NCI-H82 treated with DMSO at 0.1 percent for 48 hours (cell line): ENCODE measurements around the gene TTLL5.

Experiments used
- DNase-seq: peaks from one replicate; lab custom pipeline; 2025; ENCODE audit not compliant: unreplicated experiment; lab: John Stamatoyannopoulos, UW

The TTLL5 gene

GRCh38 chr14:75952489-75952888 is 291.4 kb downstream of the TTLL5 start:
- no peak for DNase-seq

- no peak for DNase-seq
These were observed 298.0 kb downstream of the TTLL5 start for GRCh38 chr14:75959031-75959430.

GRCh38 chr14:75960231-75960630 is 299.2 kb downstream of the TTLL5 start:
- no peak for DNase-seq

DNA sequence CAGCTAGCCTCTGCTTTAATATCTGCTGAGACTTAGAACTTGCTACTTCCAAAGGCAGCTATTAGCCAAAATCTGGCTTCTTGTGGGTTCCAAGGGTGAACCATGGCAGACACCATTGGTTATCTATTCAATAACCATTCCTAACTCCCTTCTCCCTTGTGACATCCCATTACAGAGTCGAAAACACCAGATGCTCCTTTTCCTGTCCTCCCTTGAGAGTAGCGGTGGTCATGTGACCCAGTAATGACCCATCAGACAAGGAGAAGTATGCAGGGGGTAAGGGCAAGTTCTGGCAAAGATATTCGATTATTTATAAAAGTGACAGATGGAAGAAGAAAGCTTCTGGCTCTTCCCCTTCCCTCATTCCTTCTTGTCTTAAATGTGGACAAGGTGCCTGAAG is 300.6 kb downstream of the TTLL5 start:
- no peak for DNase-seq

GRCh38 chr14:75967866-75968265 is 306.8 kb downstream of the TTLL5 start:
- DNase-seq = no peak

DNA sequence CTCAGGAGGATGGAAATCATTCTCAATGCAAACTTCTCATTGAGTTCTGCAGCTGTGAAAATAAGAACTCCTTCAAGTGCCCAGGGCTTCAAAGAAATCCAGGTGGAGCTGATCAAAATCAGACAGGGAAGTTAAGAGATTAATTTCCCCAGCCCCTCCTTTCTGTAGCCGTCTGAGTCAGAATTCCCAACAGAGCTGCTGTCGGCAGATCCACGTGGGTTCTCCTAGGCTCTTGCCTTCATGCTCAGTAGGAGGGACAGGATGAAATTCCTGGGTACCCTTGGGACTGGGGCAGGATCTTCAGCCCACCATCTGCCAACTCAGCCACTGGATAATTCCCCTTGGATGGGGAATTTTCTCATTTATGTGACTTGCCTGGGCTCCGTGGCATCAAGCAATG is 307.4 kb downstream of the TTLL5 start:
- DNase-seq = peak; percentile 32

- no peak for DNase-seq
These were observed 308.1 kb downstream of the TTLL5 start for GRCh38 chr14:75969126-75969525.

- no peak for DNase-seq
These were observed 308.8 kb downstream of the TTLL5 start for GRCh38 chr14:75969891-75970290.

DNA sequence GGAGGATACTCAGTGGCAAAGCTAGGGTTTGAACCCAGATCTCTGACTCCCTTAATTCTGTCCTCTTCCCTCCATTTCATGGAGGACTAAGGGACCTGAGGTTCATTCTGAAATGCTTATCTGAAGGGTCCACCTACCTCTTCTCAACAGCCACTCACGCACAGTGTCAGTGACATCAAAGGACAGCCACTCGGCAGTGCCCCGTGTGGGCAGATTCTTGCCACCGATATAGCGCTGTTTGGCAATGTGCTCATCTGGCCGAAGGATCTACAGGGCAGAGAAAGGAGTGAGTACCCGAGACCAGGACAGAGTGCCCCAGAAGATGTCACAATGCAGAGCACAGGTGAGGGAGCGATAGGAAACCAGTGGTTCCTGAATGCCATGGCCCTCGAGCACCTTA is 309.9 kb downstream of the TTLL5 start:
- DNase-seq = no peak

DNA sequence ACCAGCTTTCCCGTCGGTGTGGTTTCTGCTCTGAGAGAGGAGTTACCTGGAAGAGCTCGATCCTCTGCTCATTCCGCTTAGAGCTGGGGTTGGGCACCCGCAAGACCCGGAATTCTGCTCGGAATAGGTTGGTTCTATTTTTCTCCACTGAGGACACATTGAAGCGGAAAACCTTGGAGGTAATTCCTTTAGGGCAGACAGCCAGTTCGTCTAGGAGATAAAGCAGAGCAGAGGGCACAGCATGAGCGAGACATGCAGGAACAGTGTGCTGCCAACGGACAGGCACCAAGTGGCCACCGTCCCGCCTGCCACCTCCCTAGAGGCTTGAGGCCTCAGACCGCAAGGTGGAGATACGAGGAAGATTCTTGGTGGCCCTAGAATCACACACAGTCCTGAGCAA is 310.5 kb downstream of the TTLL5 start:
- DNase-seq = no peak

DNA sequence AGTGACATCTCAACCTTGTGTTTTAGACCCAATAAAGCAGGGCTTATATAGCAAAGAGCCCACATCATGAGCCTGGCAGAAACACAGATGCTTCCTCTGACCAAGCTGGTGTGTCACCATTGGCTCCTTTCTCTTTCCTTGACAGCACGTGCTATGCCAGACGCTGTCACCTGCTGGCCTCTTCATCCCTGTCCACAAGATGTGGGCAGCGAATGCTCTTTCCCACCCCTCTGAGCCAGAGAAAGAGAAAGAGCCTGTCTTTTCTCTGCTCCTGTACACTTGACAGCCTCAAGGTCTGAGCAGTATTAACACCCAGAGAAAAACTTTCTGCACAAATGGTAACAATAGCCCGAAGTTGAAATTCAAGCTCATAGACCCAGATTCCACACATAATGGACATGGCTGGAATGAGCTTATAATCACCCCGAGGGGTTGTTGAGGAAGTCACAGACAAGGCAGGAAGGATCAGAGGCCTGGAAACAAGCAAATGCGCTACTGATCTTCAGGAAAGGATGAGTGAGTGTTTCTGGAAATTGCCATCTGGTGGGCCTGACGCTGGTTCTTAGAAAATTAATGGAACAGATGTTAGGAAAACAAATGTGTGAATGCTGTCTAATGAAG is 311.9 kb downstream of the TTLL5 start:
- DNase-seq = peak; percentile 81

DNA sequence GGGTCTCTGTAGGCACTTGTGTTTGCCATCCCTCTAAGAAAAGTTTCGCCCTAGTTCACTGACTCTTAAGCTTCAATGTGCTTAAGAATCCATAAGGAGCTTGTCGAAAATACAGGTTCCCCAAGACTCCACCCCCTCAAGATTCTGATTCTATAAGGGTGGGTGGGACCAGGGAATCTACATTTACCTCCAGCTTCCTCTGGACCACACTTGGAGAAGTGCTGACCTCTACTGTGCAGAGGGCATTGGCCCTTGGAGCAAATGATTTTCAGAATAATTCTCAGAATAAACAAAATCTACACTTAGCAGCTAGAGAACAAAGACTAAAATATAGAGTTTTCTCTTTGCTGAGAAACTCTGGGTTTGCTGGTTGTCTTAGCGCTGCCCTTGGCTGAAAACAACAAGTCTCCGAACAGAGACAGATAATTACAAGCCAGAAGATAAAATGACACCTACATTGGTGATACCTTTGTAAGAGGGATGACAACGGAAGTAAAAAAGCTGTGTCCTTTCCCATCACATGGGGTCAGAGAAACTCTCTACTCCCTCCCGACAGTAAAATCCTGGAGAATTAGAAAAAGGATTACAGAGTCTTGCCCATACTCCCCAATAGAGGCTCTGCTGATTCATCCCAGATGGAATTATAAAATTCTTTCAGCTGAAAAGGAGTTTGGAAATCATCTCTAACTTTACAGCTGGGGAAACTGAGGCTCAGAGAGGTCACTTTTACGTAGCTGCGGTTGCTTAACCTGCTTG is 316.0 kb downstream of the TTLL5 start:
- no peak for DNase-seq

GRCh38 chr14:75977582-75977943 is 316.5 kb downstream of the TTLL5 start:
- DNase-seq = peak; percentile 17

DNA sequence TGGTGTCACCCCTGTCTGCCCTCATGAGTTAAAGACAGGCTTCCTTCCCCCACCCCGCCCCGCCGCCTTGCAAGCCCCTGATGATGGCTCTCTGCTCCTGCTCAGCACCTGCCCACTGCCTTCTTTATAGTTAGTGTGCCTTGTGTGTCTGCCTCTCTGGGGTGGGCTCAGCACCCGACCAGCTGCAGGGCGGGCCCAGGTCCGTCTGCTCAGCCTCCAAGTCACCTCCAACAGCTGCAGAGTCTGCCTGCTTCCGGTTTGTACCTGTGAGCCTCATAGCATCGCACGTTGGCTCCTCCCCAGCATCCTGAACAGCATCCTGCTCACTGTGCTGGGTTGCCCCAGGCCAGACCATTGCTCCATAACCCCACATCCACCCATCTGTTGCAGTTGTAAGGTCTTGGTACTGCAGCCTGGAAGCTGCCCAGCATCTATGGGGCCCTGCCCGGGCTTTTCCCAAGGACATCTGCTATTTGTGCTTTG is 317.2 kb downstream of the TTLL5 start:
- DNase-seq = no peak

GRCh38 chr14:75979071-75979571 is 318.1 kb downstream of the TTLL5 start:
- peak; percentile 19 for DNase-seq

- DNase-seq = no peak
These were observed 318.9 kb downstream of the TTLL5 start for GRCh38 chr14:75979648-75980565.

- DNase-seq = no peak
These were observed 319.8 kb downstream of the TTLL5 start for GRCh38 chr14:75980856-75981255.

DNA sequence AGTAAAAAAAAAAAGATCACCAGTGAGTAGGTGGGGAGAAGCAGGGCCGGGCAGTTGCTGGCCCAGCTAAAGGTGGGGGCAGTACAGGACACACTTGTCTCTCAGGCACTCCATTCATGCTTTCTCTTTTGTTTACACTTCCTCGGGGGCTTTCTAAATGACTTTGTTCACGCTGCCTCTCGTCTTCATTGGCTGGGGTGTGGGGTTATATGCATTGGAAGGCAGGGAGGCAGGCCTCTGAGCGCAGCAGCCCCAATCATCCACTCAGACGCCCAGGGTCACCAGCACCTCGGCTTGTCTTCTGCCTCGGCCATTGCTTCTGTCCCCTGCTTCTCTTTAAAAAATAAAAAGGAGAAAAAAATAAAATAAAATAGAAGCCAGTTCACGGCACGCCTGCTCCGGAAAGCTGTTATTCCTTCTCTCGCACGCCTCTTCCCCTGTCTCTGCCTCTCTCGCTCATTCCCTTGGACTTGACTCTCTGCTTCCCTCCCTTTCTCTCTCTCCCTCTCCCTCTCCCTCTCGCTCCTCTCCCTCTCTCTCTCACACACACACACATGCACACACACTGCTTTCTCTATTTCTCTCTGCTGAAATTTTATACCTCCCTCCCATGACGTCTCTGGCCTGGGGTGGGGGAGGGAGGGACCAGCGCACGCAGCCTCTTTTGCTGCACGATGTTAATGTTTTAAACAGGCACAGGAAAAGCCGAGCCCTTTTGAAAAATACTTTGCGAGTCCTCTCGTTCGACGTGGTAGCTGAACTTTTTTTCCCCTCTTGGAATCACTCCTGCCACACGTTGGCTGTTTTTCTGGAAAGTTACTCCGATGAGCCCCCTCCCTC is 320.6 kb downstream of the TTLL5 start, which contains the start of gene TGFB3:
TGFB3 (minus strand) TSS at position 570 of the 840 bp plus-strand sequence. CDS start 1,102 bp downstream, outside the sequence.
- peak; percentile 19 for DNase-seq

GRCh38 chr14:75982266-75983018 is 321.4 kb downstream of the TTLL5 start:
- peak; percentile 23 for DNase-seq

DNA sequence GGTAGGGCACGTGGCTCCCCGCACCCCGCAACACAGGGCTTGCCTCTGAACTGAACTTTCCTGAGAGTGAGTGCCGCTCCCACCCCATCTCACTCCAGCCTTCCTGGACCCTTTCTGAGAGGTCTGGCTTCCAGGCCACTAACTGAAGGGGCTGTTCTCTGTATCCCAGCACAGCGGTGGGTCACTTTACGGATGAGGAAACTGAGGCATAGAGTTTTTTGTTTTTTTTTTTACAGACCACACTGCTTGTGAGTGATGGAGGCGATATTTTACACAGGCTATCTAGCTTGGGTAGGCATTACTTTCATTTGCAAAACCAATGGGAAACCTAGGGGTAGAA is 321.9 kb downstream of the TTLL5 start:
- no peak for DNase-seq
